OCI-LY1 (cell line): ENCODE results near the gene ASCL5.

Source experiments
- H2AFZ ChIP-seq: fragments of 200-600 bp; sonication (generic), shearing (Covaris generic); 2 replicates; pipeline ENCODE4 v1.6.0; 2014; ENCODE audit warnings: antibody characterized with exemption, mild to moderate bottlenecking, low read length
- H3F3A ChIP-seq: fragments of 200-600 bp; sonication (generic), shearing (Covaris generic); 2 replicates; pipeline ENCODE4 v1.6.0; 2014; ENCODE audit warnings: mild to moderate bottlenecking, antibody characterized with exemption, low read length, moderate library complexity; ENCODE audit not compliant: insufficient read depth
- H3K27ac ChIP-seq: fragments of 200-600 bp; sonication (generic); 2 replicates; pipeline ENCODE4 v1.5.1; 2014; ENCODE audit warnings: low read length, mixed run types, mild to moderate bottlenecking, low read depth; ENCODE audit not compliant: poor library complexity, severe bottlenecking
- H3K27me3 ChIP-seq: fragments of 200-600 bp; sonication (generic); 2 replicates; pipeline ENCODE4 v1.6.0; 2014; ENCODE audit warnings: antibody characterized with exemption, mild to moderate bottlenecking, low read length, moderate library complexity; ENCODE audit not compliant: insufficient read depth
- H3K36me3 ChIP-seq: fragments of 200-600 bp; sonication (generic); 2 replicates; pipeline ENCODE4 v1.6.1; 2014; ENCODE audit warnings: mild to moderate bottlenecking, antibody characterized with exemption, low read length, moderate library complexity, mixed read lengths; ENCODE audit not compliant: insufficient read depth
- H3K4me1 ChIP-seq: fragments of 200-600 bp; sonication (generic); 2 replicates; pipeline ENCODE4 v1.5.1; 2014; ENCODE audit warnings: mild to moderate bottlenecking, low read length, moderate library complexity; ENCODE audit not compliant: insufficient read depth, severe bottlenecking
- H3K4me2 ChIP-seq: fragments of 200-600 bp; sonication (generic), shearing (Covaris generic); 2 replicates; pipeline ENCODE4 v1.6.1; 2014; ENCODE audit warnings: low read length
- H3K4me3 ChIP-seq: fragments of 200-600 bp; sonication (generic); 2 replicates; pipeline ENCODE4 v1.5.1; 2014; ENCODE audit warnings: low read length, low read depth, mild to moderate bottlenecking, mixed read lengths; ENCODE audit not compliant: poor library complexity, severe bottlenecking
- H3K79me2 ChIP-seq: fragments of 200-600 bp; shearing (Covaris generic); 2 replicates; pipeline ENCODE4 v1.6.1; 2016; ENCODE audit warnings: mixed run types, low read length, mixed read lengths; ENCODE audit not compliant: insufficient read depth
- H3K9ac ChIP-seq: fragments of 200-600 bp; sonication (generic), shearing (Covaris generic); 2 replicates; pipeline ENCODE4 v1.6.1; 2014; ENCODE audit warnings: mild to moderate bottlenecking, low read length, mixed read lengths
- H3K9me2 ChIP-seq: fragments of 200-600 bp; sonication (generic), shearing (Covaris generic); 2 replicates; pipeline ENCODE4 v1.6.1; 2014; ENCODE audit warnings: low read depth, mild to moderate bottlenecking, low read length, mixed read lengths
- H3K9me3 ChIP-seq: fragments of 200-600 bp; shearing (Covaris generic); 2 replicates; pipeline ENCODE4 v1.6.1; 2014; ENCODE audit warnings: low read length, mixed read lengths
- H4K20me1 ChIP-seq: fragments of 200-600 bp; sonication (generic), shearing (Covaris generic); 2 replicates; pipeline ENCODE4 v1.6.0; 2016; ENCODE audit warnings: mild to moderate bottlenecking, low read length; ENCODE audit not compliant: insufficient read depth
- CTCF ChIP-seq: fragments of 200-600 bp; sonication (generic), shearing (Covaris generic); IDR thresholded peaks from 2 replicates; pipeline ENCODE4 v1.5.1; 2017; ENCODE audit warnings: mild to moderate bottlenecking, antibody characterized with exemption, low read length, moderate library complexity, mixed read lengths
- EZH2 ChIP-seq: fragments of 200-600 bp; sonication (generic), shearing (Covaris generic); IDR thresholded peaks from 2 replicates; pipeline ENCODE4 v1.8.0; 2017; ENCODE audit warnings: borderline replicate concordance, mixed run types, mild to moderate bottlenecking, antibody characterized with exemption, low read length, moderate library complexity, mixed read lengths

Gene ASCL5

GRCh38 chr1:201143726-201144635, 17.0 kb upstream of the ASCL5 start:
- H3K9me2 ChIP-seq, result no peaks in the 10 kb centered on the region
- no peak overlapping the region for H3K4me2 ChIP-seq
- H3K4me3 ChIP-seq, result no peak overlapping the region
- H2AFZ ChIP-seq, result no peak overlapping the region
- H3K4me1 ChIP-seq, result no peaks in the 10 kb centered on the region
- no peaks in the 10 kb centered on the region for H3K79me2 ChIP-seq
- no peak for TF ChIP-seq CTCF
- no peak for TF ChIP-seq EZH2
- H4K20me1 ChIP-seq, result no peaks in the 10 kb centered on the region
- H3K36me3 ChIP-seq, result peaks cover 46% of the 10 kb centered on the region
- H3K27me3 ChIP-seq, result no peaks in the 10 kb centered on the region
- H3K27ac ChIP-seq, result no peak overlapping the region
- no peaks in the 10 kb centered on the region for H3F3A ChIP-seq
- no peaks in the 10 kb centered on the region for H3K9me3 ChIP-seq
- no peak overlapping the region for H3K9ac ChIP-seq

GRCh38 chr1:201142849-201143725, 16.1 kb upstream of the ASCL5 start:
- Histone ChIP-seq H2AFZ (no peak overlapping the region), H3K27me3 (no peaks in the 10 kb centered on the region), H3K4me2 (no peak overlapping the region), H3K9me2 (no peaks in the 10 kb centered on the region), H4K20me1 (no peaks in the 10 kb centered on the region), H3K36me3 (peaks cover 50% of the 10 kb centered on the region), H3K4me3 (no peak overlapping the region), H3K4me1 (no peaks in the 10 kb centered on the region), H3K79me2 (no peaks in the 10 kb centered on the region), H3F3A (no peaks in the 10 kb centered on the region), H3K9me3 (no peaks in the 10 kb centered on the region), H3K27ac (no peak overlapping the region), H3K9ac (no peak overlapping the region)
- no peak for TF ChIP-seq EZH2
- TF ChIP-seq CTCF, result no peak

GRCh38 chr1:201142011-201142848, 15.2 kb upstream of the ASCL5 start:
- Histone ChIP-seq H3K4me2 (no peak overlapping the region), H3F3A (no peaks in the 10 kb centered on the region), H3K4me3 (no peak overlapping the region), H3K4me1 (no peaks in the 10 kb centered on the region), H3K79me2 (no peaks in the 10 kb centered on the region), H3K36me3 (peaks cover 49% of the 10 kb centered on the region), H3K27ac (no peak overlapping the region), H4K20me1 (no peaks in the 10 kb centered on the region), H2AFZ (no peak overlapping the region), H3K9ac (no peak overlapping the region), H3K9me3 (no peaks in the 10 kb centered on the region), H3K9me2 (no peaks in the 10 kb centered on the region), H3K27me3 (no peaks in the 10 kb centered on the region)
- no peak for TF ChIP-seq CTCF
- no peak for TF ChIP-seq EZH2
